MM.1S (cell line): ENCODE measurements around the gene TOB1.

Experiments used
- DNase-seq: peaks from one replicate; pipeline ENCODE4 v3.0.0-alpha.2; 2015
- H2AFZ ChIP-seq: fragments of 300-600 bp; sonication (generic); 2 replicates; pipeline ENCODE4 v1.6.0; 2016; ENCODE audit warnings: antibody characterized with exemption, low read length
- H3F3A ChIP-seq: fragments of 300-600 bp; sonication (generic); 2 replicates; pipeline ENCODE4 v1.6.1; 2016; ENCODE audit warnings: mild to moderate bottlenecking, antibody characterized with exemption, low read length, moderate library complexity, mixed read lengths; ENCODE audit not compliant: insufficient read depth
- H3K27ac ChIP-seq: fragments of 300-600 bp; sonication (generic); 2 replicates; pipeline ENCODE4 v1.5.1; 2016; ENCODE audit warnings: mild to moderate bottlenecking, low read length
- H3K27me3 ChIP-seq: fragments of 300-600 bp; sonication (generic); replicated peaks from 2 replicates; pipeline ENCODE4 v1.6.0; 2016; ENCODE audit warnings: low read length; ENCODE audit not compliant: insufficient read depth
- H3K36me3 ChIP-seq: fragments of 300-600 bp; sonication (generic); replicated peaks from 2 replicates; pipeline ENCODE4 v1.6.1; 2016; ENCODE audit warnings: mild to moderate bottlenecking, low read length, mixed read lengths; ENCODE audit not compliant: insufficient read depth
- H3K4me1 ChIP-seq: fragments of 300-600 bp; sonication (generic); 2 replicates; pipeline ENCODE4 v1.6.1; 2016; ENCODE audit warnings: low read length, mixed read lengths
- H3K4me2 ChIP-seq: fragments of 300-600 bp; sonication (generic); 2 replicates; pipeline ENCODE4 v1.6.0; 2016; ENCODE audit warnings: low read depth, low read length
- H3K4me3 ChIP-seq: fragments of 300-600 bp; sonication (generic); 2 replicates; pipeline ENCODE4 v1.5.1; 2016; ENCODE audit warnings: low read length, mixed read lengths
- H3K79me2 ChIP-seq: fragments of 300-600 bp; sonication (generic); 2 replicates; pipeline ENCODE4 v1.6.1; 2016; ENCODE audit warnings: mixed run types, low read length, mixed read lengths
- H3K9ac ChIP-seq: fragments of 300-600 bp; sonication (generic); 2 replicates; pipeline ENCODE4 v1.6.1; 2016; ENCODE audit warnings: low read length, mixed read lengths
- H3K9me2 ChIP-seq: fragments of 300-600 bp; sonication (generic); replicated peaks from 2 replicates; pipeline ENCODE4 v1.6.1; 2016; ENCODE audit warnings: mild to moderate bottlenecking, low read length, mixed read lengths; ENCODE audit not compliant: insufficient read depth
- H3K9me3 ChIP-seq: fragments of 300-600 bp; sonication (generic); replicated peaks from 2 replicates; pipeline ENCODE4 v1.6.1; 2016; ENCODE audit warnings: mild to moderate bottlenecking, low read length, mixed read lengths; ENCODE audit not compliant: insufficient read depth
- H4K20me1 ChIP-seq: fragments of 300-600 bp; sonication (generic); 2 replicates; pipeline ENCODE4 v1.6.1; 2016; ENCODE audit warnings: mild to moderate bottlenecking, low read length, moderate library complexity, mixed read lengths; ENCODE audit not compliant: insufficient read depth
- EZH2 ChIP-seq: fragments of 300-600 bp; sonication (generic); optimal IDR thresholded peaks from 2 replicates; pipeline ENCODE3; 2017; ENCODE audit warnings: low read depth, mild to moderate bottlenecking, antibody characterized with exemption, low read length, mixed read lengths
- EZH2phosphoT487 ChIP-seq: fragments of 300-600 bp; sonication (generic); IDR thresholded peaks from 2 replicates; pipeline ENCODE4 v1.6.1; 2018; ENCODE audit warnings: antibody characterized with exemption, low read length
- TF ChIP-seq, protein P1 (sequence below): fragments of 300-600 bp; sonication (generic); IDR thresholded peaks from 2 replicates; pipeline ENCODE4 v1.5.1; 2016; ENCODE audit warnings: antibody characterized with exemption, low read length, mixed read lengths

TOB1 gene

DNA sequence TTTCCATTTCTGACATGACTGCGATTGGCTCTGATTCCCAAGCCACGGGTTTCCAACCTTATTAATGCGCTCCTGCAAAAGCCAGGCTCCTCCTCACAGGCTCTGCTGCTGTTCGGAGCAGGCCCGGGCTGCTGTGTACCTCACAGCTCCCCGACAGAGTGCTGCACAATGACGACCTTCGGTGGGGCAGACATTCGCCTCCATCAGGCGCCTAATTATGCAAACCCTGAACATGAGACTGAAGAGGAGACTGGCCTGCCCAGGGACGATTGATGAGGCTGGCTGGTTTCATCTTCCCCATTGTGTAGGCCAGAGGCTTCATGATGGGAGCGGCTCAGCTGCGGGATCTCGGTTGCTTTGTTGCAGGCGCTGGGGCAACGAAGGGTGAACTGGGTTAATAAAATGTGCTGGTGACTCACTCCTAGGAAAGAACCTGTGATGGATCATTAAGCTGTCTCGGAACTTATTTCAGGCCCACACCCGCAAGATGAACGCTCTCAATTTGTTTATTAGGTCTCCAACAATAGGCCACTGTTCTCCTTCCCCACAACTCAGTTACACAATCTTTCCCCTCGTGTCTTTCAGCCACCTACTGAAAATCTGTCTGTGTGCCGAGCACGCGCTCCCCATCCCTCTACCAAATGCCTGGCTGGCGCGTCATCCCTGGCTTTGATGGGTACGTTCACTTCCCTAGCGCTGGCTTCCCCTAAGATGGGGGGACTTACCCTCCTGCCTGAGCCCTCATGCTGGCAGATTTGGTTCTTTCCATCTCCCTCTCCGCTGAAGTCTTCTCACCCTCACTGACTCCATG lies 27.2 kb upstream of the TOB1 start:
- H3K4me1 ChIP-seq, result no peaks in the 10 kb centered on the region
- H3K4me2 ChIP-seq, result no peak overlapping the region
- TF ChIP-seq EZH2phosphoT487, result no peak
- no peak for TF ChIP-seq EZH2
- TF ChIP-seq, protein P1, sequence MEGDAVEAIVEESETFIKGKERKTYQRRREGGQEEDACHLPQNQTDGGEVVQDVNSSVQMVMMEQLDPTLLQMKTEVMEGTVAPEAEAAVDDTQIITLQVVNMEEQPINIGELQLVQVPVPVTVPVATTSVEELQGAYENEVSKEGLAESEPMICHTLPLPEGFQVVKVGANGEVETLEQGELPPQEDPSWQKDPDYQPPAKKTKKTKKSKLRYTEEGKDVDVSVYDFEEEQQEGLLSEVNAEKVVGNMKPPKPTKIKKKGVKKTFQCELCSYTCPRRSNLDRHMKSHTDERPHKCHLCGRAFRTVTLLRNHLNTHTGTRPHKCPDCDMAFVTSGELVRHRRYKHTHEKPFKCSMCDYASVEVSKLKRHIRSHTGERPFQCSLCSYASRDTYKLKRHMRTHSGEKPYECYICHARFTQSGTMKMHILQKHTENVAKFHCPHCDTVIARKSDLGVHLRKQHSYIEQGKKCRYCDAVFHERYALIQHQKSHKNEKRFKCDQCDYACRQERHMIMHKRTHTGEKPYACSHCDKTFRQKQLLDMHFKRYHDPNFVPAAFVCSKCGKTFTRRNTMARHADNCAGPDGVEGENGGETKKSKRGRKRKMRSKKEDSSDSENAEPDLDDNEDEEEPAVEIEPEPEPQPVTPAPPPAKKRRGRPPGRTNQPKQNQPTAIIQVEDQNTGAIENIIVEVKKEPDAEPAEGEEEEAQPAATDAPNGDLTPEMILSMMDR, result no peak
- H3K27me3 ChIP-seq, result no peaks in the 10 kb centered on the region
- H3K27ac ChIP-seq, result no peak overlapping the region
- H3K36me3 ChIP-seq, result no peaks in the 10 kb centered on the region
- H3F3A ChIP-seq, result no peaks in the 10 kb centered on the region
- H4K20me1 ChIP-seq, result no peaks in the 10 kb centered on the region; the same call in 1 of the 2 replicates
- no peaks in the 10 kb centered on the region for H3K9me2 ChIP-seq
- H3K9ac ChIP-seq, result no peak overlapping the region
- no peak for DNase-seq
- H3K9me3 ChIP-seq, result no peaks in the 10 kb centered on the region
- no peak overlapping the region for H2AFZ ChIP-seq
- H3K4me3 ChIP-seq, result no peak overlapping the region
- no peaks in the 10 kb centered on the region for H3K79me2 ChIP-seq

DNA sequence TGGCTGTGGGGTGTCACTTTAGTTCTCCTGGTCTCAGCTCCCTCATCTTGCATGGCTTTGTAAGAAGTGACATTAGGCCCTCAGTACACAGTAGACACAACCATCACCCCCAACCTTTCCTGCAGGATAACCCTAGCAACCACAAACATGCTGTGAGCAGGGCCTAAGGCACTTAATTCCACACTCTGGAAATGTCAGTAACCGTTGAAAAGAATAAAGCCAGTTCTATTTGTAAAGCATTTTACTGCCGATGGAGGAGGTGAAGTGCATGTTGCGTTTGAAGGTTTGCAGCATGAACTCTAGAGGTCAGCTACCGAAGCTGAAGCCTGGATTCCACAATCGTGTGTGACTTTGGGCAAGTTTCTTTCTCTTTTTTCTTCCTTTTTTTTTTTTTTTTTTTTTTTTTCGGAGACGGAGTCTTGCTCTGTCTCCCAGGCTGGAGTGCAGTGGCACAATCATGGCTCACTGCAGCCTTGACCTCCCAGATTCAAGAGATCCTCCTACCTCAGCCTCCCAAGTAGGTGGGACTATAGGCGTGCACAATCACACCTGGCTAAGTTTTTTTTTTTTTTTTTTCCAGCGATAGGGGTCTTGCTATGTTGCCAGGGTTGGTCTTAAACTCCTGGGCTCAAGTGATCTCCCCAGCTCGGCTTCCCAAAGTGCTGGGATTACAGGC lies 26.1 kb upstream of the TOB1 start:
- Histone ChIP-seq H3K9ac (no peak overlapping the region), H3K9me2 (no peaks in the 10 kb centered on the region), H3K4me2 (no peak overlapping the region), H3K4me3 (no peak overlapping the region), H3K4me1 (peaks cover 7% of the 10 kb centered on the region), H3K79me2 (no peaks in the 10 kb centered on the region), H3K27me3 (no peaks in the 10 kb centered on the region), H3K27ac (no peak overlapping the region), H3K9me3 (no peaks in the 10 kb centered on the region), H4K20me1 (no peaks in the 10 kb centered on the region; the same call in 1 of the 2 replicates), H2AFZ (no peak overlapping the region), H3K36me3 (no peaks in the 10 kb centered on the region), H3F3A (peaks cover 6% of the 10 kb centered on the region)
- no peak for DNase-seq
- TF ChIP-seq, protein P1, result no peak
- TF ChIP-seq EZH2phosphoT487 (no peak), EZH2 (no peak)

DNA sequence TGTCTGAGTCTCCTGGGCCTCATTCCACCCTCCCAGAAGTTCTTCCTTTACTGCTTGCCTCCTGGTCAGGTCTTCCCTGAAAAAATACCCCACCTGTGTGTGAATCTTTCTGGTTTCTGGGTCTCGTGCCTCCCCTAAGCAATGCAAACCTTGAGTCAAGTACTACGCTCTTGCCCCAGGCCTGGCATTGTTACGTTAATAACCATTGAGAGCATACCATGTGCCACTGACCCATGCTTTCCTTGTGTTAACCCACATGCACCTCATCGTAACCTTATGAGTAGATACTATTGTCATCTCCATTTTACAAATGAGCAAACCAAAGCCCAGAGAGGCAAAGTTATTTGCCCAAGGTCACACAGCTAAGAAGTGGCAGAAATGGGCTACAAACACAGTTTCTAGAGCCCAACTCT lies 25.4 kb upstream of the TOB1 start:
- DNase-seq, result no peak
- H3K4me2 ChIP-seq, result no peak overlapping the region
- no peaks in the 10 kb centered on the region for H3K9me3 ChIP-seq
- TF ChIP-seq EZH2 (no peak), EZH2phosphoT487 (no peak)
- TF ChIP-seq, protein P1, result no peak
- no peaks in the 10 kb centered on the region for H3K27me3 ChIP-seq
- H3K79me2 ChIP-seq, result no peaks in the 10 kb centered on the region
- no peaks in the 10 kb centered on the region for H3K9me2 ChIP-seq
- H3K27ac ChIP-seq, result no peak overlapping the region
- H3K4me3 ChIP-seq, result no peak overlapping the region
- H3F3A ChIP-seq, result peaks cover 13% of the 10 kb centered on the region
- no peak overlapping the region for H2AFZ ChIP-seq
- no peaks in the 10 kb centered on the region; the same call in 1 of the 2 replicates for H4K20me1 ChIP-seq
- H3K9ac ChIP-seq, result no peak overlapping the region
- H3K4me1 ChIP-seq, result peaks cover 13% of the 10 kb centered on the region
- no peaks in the 10 kb centered on the region for H3K36me3 ChIP-seq
